LNCaP clone FGC (cell line): ENCODE results near the gene GADD45A.

ENCODE experiments used
- DNase-seq: peaks from one replicate; pipeline ENCODE4 v3.0.0-alpha.2; 2011; ENCODE audit warnings: low read depth
- H3K4me3 ChIP-seq: 2 replicates; pipeline ENCODE4 v1.5.1; 2011; ENCODE audit warnings: mild to moderate bottlenecking, low read depth, low read length, control low read depth
- CTCF ChIP-seq: IDR thresholded peaks from 2 replicates; pipeline ENCODE4 v1.5.1; 2012; ENCODE audit warnings: mild to moderate bottlenecking; ENCODE audit not compliant: control insufficient read depth, insufficient read depth; ENCODE audit errors: extremely low read depth

GADD45A gene

DNA sequence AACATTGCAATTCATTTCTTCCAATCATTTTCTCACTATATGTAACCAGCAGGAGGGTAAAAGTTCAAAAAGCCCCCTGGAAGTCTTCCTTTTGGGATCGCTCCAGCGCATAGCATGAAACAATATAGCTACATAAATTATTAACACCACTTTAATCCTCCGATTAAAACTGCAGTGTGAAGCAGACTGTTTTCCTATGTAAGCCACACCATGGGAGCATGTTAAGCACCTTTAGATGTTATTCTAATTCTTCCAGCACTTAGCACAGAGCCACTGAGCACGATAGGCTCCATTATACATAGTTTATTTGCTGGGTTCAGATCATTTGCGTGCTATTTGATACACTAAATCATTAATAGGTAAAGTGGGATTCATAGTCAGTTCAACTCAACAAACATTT, 18.4 kb upstream of the GADD45A start:
- no peak overlapping the region for H3K4me3 ChIP-seq
- no peak for DNase-seq
- no peak for TF ChIP-seq CTCF

GRCh38 chr1:67668660-67669059, 16.3 kb upstream of the GADD45A start:
- no peak overlapping the region for H3K4me3 ChIP-seq
- TF ChIP-seq CTCF, result no peak
- DNase-seq, result no peak

- no peak for DNase-seq
- H3K4me3 ChIP-seq, result no peak overlapping the region
- no peak for TF ChIP-seq CTCF
These were observed 12.7 kb upstream of the GADD45A start for GRCh38 chr1:67672260-67672803.

- DNase-seq, result no peak
- no peak for TF ChIP-seq CTCF
- H3K4me3 ChIP-seq, result no peak overlapping the region
These were observed 11.4 kb upstream of the GADD45A start for GRCh38 chr1:67673468-67674201.

GRCh38 chr1:67674260-67675011, 10.6 kb upstream of the GADD45A start:
- no peak overlapping the region for H3K4me3 ChIP-seq
- DNase-seq, result no peak
- TF ChIP-seq CTCF, result no peak

- no peak for DNase-seq
- no peak overlapping the region for H3K4me3 ChIP-seq
- no peak for TF ChIP-seq CTCF
These were observed 9.2 kb upstream of the GADD45A start for GRCh38 chr1:67675800-67676199.
